Measurements from ENCODE around the gene CNTRL. TPM values are rescaled to one million over a fixed set of nuclear protein-coding genes. Genes with fewer than 3 reads are reported as not detected.

The CNTRL gene
- polyA plus RNA-seq, 1 donor from 2014 or later: 16.0 TPM

DNA sequence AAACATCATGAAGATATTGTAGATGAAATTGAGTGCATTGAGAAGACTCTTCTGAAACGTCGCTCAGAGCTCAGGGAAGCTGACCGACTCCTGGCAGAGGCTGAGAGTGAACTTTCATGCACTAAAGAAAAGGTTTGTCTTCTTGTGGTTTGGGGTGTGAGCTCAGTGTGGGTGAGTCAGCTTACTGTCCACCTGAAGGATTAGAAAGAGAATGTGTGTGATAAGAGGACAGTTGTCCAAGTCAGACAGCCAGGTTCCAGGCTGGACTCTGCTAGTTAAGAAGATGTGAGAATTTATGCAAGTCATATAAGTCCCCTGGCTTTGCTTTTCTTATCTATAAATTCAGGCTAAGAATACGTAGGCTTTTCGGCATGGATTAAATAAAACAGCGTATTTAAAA lies 80.0 kb downstream of the CNTRL start:
- H3K9me2 ChIP-seq (ENCODE audit: insufficient read depth, low read length): no peaks in the 10 kb centered on the region
- H3K9me3 ChIP-seq (ENCODE audit: low read length): no peaks in the 10 kb centered on the region
- TF ChIP-seq TAF1 (IDR thresholded peaks at IDR 0.05; ENCODE audit: low read depth): no peak
- H3K36me3 ChIP-seq (ENCODE audit: insufficient read depth, low read length): no peaks in the 10 kb centered on the region
- no peak overlapping the region for H2AFZ ChIP-seq (ENCODE audit: low read depth, low read length)
- H3K27ac ChIP-seq (ENCODE audit: low read length): no peak overlapping the region
- H3K9ac ChIP-seq (ENCODE audit: low read length): no peak overlapping the region
- H3F3A ChIP-seq (ENCODE audit: insufficient read depth, low read length, poor library complexity, severe bottlenecking): no peaks in the 10 kb centered on the region
- H4K20me1 ChIP-seq (ENCODE audit: insufficient read depth): no peaks in the 10 kb centered on the region
- H3K27me3 ChIP-seq (ENCODE audit: insufficient read depth, low read depth, low read length): no peaks in the 10 kb centered on the region
- no peak overlapping the region for H3K4me2 ChIP-seq (ENCODE audit: low read length)
- H3K79me2 ChIP-seq (replicated peaks; ENCODE audit: insufficient read depth, low read length): no peaks in the 10 kb centered on the region
- no peak overlapping the region for H3K4me3 ChIP-seq (ENCODE audit: low read length)

DNA sequence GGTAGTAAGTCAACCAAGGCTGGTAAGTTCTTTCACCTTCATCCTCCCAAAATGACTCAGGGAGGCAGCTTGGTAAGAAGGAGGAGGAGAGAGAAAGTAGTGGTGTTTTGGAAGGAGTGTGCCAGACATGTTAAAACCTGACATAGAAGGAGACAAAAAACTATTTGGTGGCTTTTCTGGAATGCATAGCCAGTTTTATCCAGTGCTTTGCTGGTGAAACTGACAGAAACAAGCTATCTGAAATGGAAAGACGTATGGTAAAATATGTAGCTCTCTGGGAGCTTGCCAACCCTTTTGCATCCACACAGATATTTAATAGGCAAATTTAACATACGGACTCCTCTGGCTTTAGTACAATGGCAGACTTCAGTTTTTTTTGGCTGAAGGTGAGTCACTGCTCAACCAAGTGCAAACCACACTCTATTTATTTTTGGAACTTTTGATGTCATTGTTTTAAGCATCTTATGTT lies 81.5 kb downstream of the CNTRL start:
- peaks cover 7% of the 10 kb centered on the region for H3K36me3 ChIP-seq (ENCODE audit: insufficient read depth, low read length)

DNA sequence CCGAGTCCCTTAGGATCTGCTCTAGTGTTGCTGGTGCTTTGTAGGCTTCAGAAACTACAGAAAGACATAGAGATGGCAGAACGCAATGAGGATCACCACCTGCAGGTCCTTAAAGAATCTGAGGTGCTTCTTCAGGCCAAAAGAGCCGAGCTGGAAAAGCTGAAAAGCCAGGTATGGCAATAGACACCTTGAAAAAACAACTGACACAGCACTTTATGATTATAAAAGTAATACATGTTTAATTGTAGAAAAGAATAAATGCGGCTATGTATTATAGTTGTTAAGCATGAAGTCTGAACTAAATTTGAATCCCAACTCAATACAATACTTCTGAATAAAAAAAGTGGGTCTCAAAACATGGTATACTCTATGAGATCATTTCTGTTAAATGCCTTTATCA lies 83.2 kb downstream of the CNTRL start:
- H3K9me3 ChIP-seq (ENCODE audit: low read length): no peaks in the 10 kb centered on the region
- TF ChIP-seq EZH2 (IDR thresholded peaks at IDR 0.05; ENCODE audit: borderline replicate concordance, insufficient read depth, low read length, poor library complexity, severe bottlenecking) (no peak), MXI1 (conservative IDR thresholded peaks at IDR 0.05; ENCODE audit: poor library complexity, severe bottlenecking) (no peak), RAD21 (conservative IDR thresholded peaks at IDR 0.05) (no peak), TAF1 (IDR thresholded peaks at IDR 0.05; ENCODE audit: low read depth) (no peak), EP300 (conservative IDR thresholded peaks at IDR 0.05; ENCODE audit: poor library complexity, severe bottlenecking) (no peak), POLR2AphosphoS5 (IDR thresholded peaks at IDR 0.05) (no peak), SMC3 (conservative IDR thresholded peaks at IDR 0.05; ENCODE audit: poor library complexity) (no peak)
- TF ChIP-seq, protein P1, sequence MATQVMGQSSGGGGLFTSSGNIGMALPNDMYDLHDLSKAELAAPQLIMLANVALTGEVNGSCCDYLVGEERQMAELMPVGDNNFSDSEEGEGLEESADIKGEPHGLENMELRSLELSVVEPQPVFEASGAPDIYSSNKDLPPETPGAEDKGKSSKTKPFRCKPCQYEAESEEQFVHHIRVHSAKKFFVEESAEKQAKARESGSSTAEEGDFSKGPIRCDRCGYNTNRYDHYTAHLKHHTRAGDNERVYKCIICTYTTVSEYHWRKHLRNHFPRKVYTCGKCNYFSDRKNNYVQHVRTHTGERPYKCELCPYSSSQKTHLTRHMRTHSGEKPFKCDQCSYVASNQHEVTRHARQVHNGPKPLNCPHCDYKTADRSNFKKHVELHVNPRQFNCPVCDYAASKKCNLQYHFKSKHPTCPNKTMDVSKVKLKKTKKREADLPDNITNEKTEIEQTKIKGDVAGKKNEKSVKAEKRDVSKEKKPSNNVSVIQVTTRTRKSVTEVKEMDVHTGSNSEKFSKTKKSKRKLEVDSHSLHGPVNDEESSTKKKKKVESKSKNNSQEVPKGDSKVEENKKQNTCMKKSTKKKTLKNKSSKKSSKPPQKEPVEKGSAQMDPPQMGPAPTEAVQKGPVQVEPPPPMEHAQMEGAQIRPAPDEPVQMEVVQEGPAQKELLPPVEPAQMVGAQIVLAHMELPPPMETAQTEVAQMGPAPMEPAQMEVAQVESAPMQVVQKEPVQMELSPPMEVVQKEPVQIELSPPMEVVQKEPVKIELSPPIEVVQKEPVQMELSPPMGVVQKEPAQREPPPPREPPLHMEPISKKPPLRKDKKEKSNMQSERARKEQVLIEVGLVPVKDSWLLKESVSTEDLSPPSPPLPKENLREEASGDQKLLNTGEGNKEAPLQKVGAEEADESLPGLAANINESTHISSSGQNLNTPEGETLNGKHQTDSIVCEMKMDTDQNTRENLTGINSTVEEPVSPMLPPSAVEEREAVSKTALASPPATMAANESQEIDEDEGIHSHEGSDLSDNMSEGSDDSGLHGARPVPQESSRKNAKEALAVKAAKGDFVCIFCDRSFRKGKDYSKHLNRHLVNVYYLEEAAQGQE (IDR thresholded peaks at IDR 0.05; ENCODE audit: borderline replicate concordance): no peak

More for the DNA sequence above, 81.5 kb downstream of the CNTRL start:
- Histone ChIP-seq H3K9me2 (ENCODE audit: insufficient read depth, low read length) (no peaks in the 10 kb centered on the region), H3K4me2 (ENCODE audit: low read length) (no peak overlapping the region), H2AFZ (ENCODE audit: low read depth, low read length) (no peak overlapping the region), H3K27me3 (ENCODE audit: insufficient read depth, low read depth, low read length) (no peaks in the 10 kb centered on the region), H3K9me3 (ENCODE audit: low read length) (no peaks in the 10 kb centered on the region), H3K79me2 (replicated peaks; ENCODE audit: insufficient read depth, low read length) (no peaks in the 10 kb centered on the region), H4K20me1 (ENCODE audit: insufficient read depth) (no peaks in the 10 kb centered on the region), H3K27ac (ENCODE audit: low read length) (no peak overlapping the region), H3K9ac (ENCODE audit: low read length) (no peak overlapping the region), H3F3A (ENCODE audit: insufficient read depth, low read length, poor library complexity, severe bottlenecking) (no peaks in the 10 kb centered on the region), H3K4me3 (ENCODE audit: low read length) (no peak overlapping the region)
- TF ChIP-seq POLR2AphosphoS5 (IDR thresholded peaks at IDR 0.05): no peak
- TF ChIP-seq MXI1 (conservative IDR thresholded peaks at IDR 0.05; ENCODE audit: poor library complexity, severe bottlenecking): no peak
- TF ChIP-seq SMC3 (conservative IDR thresholded peaks at IDR 0.05; ENCODE audit: poor library complexity): no peak
- no peak for TF ChIP-seq EP300 (conservative IDR thresholded peaks at IDR 0.05; ENCODE audit: poor library complexity, severe bottlenecking)
- TF ChIP-seq TAF1 (IDR thresholded peaks at IDR 0.05; ENCODE audit: low read depth): no peak
- TF ChIP-seq, protein P1 (IDR thresholded peaks at IDR 0.05; ENCODE audit: borderline replicate concordance): no peak
- TF ChIP-seq RAD21 (conservative IDR thresholded peaks at IDR 0.05): no peak
- TF ChIP-seq, protein P2, sequence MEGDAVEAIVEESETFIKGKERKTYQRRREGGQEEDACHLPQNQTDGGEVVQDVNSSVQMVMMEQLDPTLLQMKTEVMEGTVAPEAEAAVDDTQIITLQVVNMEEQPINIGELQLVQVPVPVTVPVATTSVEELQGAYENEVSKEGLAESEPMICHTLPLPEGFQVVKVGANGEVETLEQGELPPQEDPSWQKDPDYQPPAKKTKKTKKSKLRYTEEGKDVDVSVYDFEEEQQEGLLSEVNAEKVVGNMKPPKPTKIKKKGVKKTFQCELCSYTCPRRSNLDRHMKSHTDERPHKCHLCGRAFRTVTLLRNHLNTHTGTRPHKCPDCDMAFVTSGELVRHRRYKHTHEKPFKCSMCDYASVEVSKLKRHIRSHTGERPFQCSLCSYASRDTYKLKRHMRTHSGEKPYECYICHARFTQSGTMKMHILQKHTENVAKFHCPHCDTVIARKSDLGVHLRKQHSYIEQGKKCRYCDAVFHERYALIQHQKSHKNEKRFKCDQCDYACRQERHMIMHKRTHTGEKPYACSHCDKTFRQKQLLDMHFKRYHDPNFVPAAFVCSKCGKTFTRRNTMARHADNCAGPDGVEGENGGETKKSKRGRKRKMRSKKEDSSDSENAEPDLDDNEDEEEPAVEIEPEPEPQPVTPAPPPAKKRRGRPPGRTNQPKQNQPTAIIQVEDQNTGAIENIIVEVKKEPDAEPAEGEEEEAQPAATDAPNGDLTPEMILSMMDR (IDR thresholded peaks at IDR 0.05; ENCODE audit: poor library complexity, severe bottlenecking): no peak
- no peak for TF ChIP-seq EZH2 (IDR thresholded peaks at IDR 0.05; ENCODE audit: borderline replicate concordance, insufficient read depth, low read length, poor library complexity, severe bottlenecking)

More for the DNA sequence above, 83.2 kb downstream of the CNTRL start:
- Histone ChIP-seq H3K36me3 (ENCODE audit: insufficient read depth, low read length) (peaks cover 7% of the 10 kb centered on the region), H3K4me2 (ENCODE audit: low read length) (no peak overlapping the region), H3K4me3 (ENCODE audit: low read length) (no peak overlapping the region), H3K27ac (ENCODE audit: low read length) (no peak overlapping the region), H4K20me1 (ENCODE audit: insufficient read depth) (no peaks in the 10 kb centered on the region), H3K79me2 (replicated peaks; ENCODE audit: insufficient read depth, low read length) (no peaks in the 10 kb centered on the region), H3K9ac (ENCODE audit: low read length) (no peak overlapping the region), H3F3A (ENCODE audit: insufficient read depth, low read length, poor library complexity, severe bottlenecking) (no peaks in the 10 kb centered on the region), H3K9me2 (ENCODE audit: insufficient read depth, low read length) (no peaks in the 10 kb centered on the region), H3K27me3 (ENCODE audit: insufficient read depth, low read depth, low read length) (no peaks in the 10 kb centered on the region), H2AFZ (ENCODE audit: low read depth, low read length) (no peak overlapping the region)

All from neural cell (in vitro differentiated cells).